Iris pigment epithelial cell (primary cell): ENCODE measurements around the gene FANCG.
A peak's percentile ranks its signal among the peaks of the same experiment; 100 is the strongest.

Experiments used
- DNase-seq: peaks from one replicate; pipeline ENCODE4 v3.0.0-alpha.2; 2011; ENCODE audit warnings: low read depth

FANCG gene

DNA sequence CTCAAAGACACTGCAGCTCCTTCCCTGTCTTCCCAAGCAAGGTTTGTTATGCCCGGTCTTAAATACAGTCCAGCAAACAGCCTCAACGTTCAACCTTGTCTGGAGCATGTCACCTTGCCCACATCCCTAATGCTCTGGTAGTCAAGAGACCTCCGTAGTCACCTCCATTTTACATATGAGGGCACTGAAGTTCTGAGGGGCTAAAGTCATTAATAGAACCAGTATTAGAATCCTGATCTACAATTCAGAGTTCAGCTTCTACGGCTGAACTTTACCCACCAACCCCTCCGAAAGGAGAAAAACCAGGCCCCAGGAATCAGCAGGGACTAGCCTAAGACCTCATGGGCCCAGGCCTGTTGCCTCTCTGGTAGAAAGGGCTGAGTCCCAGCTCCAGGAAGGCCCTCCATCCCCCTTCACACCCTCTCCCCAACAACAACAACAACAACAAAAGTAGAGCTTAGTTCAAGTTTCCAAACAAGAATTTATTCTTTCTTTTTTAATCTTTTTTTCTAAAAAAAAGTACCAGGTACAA, 24.0 kb upstream of the FANCG start:
- no peak for DNase-seq

DNA sequence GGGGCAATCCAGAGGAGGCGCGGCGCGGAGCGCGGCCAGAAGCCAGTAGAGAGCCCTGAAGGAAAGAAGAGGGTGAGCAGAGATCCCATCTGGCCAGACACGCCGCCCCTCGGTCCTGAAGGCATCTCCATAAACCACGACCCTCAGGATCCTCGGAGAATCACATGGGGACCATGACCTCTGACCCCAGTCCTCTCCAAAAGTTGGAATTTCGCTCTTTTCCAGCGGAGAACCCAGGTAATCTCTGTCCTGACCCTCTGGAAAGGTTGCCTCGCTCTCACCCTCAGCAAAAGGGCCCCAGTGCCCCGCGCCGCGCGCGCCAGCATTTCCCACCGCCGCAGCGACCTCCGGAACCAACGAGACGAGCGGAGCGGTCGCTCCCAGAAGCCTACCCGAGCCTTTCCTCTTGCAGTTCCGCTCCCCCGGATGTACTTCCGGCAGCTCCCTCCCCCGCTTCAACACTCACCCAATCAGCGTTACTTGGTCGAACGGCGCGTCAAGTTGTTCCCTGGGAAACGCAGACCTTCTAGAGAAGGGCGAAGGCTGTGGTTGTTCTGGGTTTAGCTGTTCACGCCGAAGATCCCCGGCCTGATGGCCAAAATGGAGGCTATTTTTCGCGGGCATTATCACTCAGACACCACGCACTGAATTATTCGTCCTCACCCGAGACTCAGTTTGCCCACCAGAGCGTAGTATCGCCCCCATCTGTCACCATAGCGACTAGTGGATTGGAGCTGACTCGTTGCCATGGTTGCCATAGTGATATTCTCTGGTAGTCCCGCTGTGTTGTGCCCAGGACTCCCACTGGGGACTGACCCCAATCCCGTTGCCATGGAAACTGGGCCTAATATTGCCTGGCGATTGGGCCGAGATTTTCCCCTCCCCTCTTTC, 23.3 kb upstream of the FANCG start, which contains the start of gene STOML2:
Gene STOML2 (minus strand): TSS at position 363 of the 891 bp plus-strand sequence. CDS start 37 bp downstream, at position 326.
- DNase-seq: peak; percentile 98

DNA sequence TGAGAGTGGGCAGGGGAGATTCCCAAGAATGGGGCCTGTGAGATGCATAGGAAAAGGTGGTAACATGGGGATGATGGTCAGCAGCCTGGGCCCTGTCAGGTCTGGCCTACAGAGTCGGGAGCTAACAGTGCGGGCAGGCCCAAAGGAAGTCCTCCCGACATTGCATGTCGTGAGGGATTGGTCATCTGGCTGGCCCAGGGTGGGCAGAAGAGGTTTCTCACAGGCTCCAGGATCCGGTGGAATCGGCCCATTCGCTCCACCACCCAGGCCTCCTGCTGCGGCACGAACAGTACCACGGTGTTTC, 22.7 kb upstream of the FANCG start:
- DNase-seq: peak; percentile 20

DNA sequence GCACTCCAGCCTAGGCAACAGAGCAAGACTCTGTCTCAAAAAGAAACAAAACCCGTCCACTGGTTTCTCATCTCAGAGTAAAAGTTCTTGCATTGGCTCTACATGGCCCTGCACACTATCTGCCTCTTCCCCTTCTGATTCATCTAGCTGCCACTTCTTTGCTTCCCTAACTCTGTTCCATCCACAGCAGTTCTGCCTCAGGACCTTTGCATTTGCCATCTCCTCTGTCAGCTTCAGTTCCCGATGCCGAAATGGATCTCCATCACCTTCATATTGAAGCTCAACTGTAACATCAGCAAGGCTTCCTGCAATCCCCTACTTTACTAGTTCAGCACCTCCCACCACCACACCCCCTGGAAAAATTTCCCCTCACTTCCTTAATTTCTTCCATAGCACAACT, 17.8 kb upstream of the FANCG start:
- DNase-seq: no peak

DNA sequence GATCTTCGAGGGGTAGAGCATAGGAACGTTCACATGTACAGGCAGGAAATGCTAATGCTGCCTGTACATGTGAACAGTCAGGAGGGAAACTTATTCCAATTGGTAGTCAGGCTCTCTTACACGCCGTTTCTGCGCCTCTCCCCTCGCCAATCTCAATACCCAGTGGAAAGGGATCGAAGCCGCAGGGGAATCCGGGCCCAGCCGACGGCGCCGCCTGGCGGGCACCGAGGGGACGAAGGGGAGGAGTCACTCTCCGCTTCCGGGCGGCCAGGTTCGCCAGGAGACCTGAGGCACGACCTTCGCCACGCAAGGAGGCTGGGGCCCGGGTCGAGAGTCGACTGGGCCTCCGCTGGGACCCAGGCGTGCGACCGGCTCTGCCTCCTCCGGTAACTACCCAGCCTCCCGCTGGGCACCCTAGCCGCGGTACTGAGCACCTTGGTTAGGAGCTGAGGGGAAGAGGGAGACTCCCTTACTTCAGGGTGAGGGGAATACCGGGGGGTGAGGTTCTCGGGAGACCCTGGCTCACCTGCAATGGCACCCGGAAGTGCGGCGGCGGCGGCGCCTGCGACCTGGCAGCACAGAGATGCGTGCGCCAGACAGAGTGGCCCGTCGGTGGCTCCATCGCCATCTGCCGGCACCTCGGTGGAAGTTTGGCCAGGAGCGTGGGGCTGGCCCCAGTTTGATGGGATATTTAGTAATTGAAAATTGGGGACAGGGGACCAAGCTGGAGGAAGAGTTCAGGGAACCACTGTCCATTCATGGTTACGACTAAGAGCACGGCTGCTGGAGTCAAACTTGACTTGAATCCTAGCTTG, 16.5 kb upstream of the FANCG start, which contains the start of gene PIGO:
Gene PIGO (minus strand): TSS at position 557 of the 815 bp plus-strand sequence. CDS start 1,026 bp downstream, outside the sequence.
- DNase-seq: peak; percentile 79

DNA sequence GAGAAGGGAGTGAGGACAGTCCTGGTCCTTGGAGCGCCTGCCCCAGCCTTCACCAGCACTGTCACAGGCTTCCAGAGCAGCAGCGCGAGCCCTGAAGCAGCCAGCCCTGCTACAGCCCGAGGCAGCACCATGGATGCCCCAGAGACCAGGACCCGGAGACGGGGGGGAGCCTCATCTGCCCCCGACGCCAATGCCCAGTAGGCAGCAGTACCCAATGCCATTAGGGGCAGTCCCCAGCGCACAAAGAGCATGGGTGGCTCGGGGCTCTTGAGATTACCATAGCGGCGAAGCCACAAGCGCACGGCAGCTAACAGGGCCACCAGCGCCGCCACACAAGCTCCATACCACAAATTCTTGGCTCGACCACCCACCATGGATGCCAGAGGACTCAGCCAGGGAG, 11.8 kb upstream of the FANCG start:
- DNase-seq: no peak

DNA sequence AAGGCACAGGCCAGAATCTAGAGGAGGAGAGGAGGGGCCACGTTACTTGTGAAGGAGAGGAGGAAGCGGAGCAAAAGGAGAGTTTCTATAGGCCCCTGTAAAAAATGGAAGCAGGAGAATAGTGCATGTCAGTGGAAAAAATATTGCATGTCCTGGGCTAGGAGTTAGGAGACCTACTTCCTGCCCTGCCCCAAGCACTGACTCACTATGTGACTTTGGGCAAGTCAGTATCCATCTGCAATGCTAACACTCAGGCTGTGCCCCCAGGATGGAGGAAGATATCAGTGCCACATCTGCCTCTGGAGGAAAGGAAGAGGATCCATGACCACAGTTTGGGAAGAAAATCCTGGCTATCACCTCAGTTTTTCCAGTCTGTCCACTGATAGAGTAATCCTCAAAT, 9.7 kb upstream of the FANCG start:
- DNase-seq: no peak

DNA sequence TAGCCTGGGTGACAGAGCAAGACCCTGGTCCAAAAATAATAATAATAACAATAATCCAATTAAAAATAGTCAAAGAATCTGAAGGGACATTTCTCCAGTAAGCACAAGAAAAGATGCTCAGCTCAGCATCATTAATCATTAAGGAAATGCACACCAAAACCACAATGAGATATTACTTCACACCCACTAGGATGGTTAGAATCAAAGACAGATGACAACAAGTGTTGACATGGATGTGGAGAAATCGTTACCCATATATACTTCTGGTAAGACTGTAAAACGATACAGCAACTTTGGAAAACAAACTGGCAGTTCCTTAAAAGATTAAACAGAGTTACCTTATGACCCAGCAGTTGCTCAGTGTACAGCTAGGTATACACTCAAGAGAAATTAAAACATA, 5.3 kb upstream of the FANCG start:
- no peak for DNase-seq

DNA sequence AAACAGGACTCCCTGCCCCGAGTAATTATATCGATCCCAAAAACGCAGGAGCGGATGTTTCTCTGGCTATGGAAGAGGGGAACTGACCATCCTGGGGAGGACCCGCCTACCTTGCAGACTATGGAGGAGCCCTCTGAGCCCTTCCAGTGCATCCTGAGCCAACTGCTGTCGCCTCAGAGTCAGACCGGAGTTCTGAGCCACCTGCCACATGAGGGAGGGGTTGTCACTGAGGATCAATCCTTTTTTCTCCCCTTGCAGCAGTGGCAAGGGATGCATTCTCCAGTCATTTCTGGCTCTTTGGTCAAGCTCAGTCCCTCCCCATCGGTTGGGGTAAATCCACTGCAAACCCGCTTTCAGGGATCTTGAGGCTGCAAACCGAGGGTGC, 709 bp downstream of the FANCG start:
- DNase-seq: no peak

DNA sequence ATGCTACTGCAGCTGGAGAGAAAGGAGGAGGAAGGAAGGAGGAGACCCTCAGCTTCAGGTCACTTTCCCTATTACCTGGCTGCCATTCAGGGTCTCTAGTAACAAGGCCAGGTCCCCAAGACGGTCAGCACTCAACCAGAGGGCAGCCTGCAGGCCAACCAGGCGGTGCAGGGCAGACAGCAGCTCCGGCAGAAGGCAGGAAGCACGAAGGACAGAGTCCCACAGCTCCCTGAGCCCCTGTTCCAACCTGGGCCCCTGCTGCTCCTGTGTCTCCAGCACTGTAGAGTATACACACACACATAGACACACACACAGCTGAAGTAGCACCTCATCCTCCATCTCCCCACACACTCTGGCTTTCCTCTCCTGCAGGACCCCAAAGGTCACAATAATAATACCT, 1.7 kb downstream of the FANCG start:
- DNase-seq: no peak

DNA sequence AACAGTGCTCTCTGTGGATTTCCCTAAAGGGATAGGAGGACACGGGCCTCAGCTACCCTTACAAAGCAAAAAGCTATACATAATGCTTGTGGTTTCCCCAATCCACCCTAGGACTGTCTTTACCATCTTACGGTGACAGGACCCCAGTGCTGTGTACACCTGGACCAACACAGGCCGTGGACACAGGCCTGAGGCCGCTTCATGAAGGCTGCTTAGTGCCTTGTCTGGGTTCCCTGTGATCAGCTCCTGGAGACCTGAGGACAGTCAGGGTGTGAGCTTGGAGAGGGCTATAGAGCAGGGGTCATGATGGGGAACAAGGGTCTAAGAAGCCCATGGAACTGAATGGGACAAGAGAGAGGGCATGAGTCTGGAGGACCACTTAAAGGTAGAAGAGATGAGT, 2.9 kb downstream of the FANCG start:
- DNase-seq: no peak

DNA sequence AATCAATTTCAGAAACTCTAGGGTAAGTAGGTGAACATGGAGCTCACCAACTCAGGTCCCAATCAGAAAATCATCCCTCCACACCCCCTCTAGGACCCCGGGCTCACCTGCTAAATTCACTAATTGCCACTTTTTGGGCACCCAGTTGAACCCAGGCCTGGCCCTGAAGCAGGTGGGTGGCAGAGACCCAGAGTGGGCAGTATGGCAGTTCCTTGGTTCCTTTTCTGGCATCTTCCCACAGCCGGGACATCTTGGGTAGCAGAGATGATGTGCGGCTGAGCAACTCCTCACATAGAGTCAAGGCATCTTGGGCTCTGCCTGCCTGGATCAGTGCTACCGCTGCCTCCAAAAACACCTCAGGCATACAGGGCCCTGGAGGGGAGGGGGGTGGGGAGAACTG, 4.4 kb downstream of the FANCG start:
- no peak for DNase-seq

DNA sequence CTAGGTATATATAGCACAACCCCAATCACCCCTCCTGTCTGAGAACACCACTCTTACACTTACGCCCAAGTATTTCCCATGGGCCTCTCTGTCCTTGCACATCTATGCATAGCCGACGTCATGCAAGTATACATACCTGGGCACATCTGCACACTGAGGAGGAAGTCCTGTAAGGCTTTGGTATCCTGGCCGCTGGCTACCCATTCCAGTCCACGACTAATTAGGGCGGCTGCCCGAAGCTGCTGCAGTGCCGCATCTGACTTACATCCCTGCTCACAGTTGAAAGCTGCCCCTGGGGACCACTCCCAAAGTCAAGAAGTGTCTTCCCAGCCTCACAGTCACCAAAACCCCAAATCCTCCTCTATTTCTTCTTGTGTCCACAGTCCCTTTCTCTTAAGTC, 5.0 kb downstream of the FANCG start:
- no peak for DNase-seq

DNA sequence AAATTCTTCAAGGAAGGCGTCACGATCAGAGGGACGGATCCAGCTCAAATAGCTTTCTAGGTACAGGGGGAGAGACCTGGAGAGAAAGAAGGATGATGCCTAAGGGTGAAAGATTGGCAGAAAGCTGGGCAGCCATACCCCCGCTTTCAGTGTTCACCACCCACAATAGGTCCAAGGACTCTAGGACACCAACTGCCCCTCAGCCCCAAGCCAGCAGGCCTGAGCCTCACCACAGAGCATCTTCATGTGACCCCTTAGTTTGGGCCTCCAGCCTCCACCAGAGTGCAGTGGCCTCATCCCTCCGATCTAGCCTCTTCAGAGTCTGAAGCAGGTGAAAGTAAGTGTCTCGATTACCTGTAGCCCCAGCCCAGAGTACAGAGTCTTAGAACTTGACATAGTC, 5.6 kb downstream of the FANCG start:
- DNase-seq: no peak

DNA sequence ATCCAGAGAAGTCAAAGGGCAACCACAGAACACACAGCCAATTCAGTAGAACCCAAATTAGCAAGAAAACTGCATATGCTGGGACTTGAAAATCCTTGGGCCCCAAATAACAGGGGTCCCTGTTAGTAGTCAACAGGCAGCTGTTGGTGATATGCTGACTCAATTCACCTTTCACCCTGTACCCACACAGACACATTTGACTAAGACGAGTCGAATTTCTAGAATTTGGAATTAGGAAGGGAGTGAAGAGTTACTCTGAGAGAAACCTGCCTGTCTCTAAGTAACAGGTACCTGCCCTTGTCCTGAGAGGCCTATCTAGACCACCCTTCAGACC, 6.5 kb downstream of the FANCG start:
- no peak for DNase-seq

DNA sequence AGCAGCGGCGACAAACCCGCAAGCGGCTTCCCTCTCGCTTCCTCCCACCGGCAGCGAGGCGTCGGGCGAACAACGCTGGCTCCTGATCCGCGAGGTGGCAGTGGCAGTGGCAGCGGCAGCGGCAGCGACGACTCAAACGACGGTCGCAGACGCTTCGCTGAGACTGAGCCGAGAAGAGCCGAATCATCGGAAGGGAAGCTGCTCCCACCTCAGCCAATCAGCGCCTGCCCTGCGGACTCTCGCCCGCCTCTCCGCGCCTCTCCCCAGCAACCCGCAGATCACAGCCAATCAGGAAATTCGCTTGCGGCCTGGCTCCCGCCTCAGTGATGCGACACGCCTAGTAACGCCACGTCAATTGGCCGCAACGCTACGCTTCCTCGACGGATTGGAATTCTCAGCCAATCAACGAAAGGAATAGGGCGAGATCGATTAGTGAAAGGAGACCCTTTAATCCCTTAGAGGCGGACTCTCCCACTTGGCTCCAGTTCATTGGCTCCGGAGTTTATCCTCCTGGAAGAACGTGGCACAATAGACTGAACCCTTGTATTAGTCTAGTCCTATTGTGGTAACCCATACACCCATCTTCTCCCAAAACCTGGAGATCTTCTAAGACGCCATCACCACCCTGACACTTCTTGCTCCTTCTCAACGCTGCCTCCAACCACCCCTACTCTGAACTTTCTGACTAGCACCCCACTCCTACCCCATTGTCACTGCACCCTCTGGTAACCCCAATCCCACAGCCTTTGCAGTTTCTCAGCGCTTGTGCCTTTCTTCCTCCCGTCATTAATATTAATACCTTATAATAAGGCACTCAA, 7.1 kb downstream of the FANCG start, which contains the start of gene VCP:
Gene VCP (minus strand): TSS at position 165 of the 818 bp plus-strand sequence. CDS start 272 bp downstream, outside the sequence.
- peak; percentile 99 for DNase-seq

DNA sequence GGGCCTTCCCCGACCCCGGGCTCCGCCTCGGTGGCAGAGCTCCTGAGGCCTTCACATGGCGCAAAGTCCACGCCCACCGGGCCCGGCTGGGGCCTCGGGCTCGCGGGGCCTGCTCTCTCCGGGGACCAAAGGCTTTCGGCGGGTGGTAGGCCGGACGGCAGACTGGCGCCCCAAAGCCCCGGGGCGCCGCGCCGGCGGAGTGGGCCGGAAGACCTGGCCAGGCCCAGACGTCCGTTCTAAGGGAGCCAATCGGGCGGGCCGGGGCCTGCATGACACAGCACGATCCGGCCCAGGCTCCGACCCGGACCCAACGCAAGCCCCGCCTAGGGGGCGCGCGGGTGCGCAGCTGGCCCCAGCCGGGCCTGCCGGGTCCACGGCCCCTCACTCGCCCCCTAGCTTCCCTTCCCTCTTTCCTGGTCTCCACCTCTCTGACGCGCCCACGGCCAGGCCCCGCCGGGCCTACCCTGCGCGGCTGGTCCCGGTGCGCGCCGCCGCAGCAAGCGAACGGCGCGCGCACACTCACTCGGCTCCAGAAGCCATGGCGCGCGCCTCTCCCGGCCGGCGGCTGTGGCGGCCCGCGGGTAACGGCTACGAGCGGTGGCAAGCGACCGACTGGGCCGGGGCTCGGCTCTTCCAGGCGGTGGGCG, 7.8 kb downstream of the FANCG start:
- DNase-seq: peak; percentile 89

DNA sequence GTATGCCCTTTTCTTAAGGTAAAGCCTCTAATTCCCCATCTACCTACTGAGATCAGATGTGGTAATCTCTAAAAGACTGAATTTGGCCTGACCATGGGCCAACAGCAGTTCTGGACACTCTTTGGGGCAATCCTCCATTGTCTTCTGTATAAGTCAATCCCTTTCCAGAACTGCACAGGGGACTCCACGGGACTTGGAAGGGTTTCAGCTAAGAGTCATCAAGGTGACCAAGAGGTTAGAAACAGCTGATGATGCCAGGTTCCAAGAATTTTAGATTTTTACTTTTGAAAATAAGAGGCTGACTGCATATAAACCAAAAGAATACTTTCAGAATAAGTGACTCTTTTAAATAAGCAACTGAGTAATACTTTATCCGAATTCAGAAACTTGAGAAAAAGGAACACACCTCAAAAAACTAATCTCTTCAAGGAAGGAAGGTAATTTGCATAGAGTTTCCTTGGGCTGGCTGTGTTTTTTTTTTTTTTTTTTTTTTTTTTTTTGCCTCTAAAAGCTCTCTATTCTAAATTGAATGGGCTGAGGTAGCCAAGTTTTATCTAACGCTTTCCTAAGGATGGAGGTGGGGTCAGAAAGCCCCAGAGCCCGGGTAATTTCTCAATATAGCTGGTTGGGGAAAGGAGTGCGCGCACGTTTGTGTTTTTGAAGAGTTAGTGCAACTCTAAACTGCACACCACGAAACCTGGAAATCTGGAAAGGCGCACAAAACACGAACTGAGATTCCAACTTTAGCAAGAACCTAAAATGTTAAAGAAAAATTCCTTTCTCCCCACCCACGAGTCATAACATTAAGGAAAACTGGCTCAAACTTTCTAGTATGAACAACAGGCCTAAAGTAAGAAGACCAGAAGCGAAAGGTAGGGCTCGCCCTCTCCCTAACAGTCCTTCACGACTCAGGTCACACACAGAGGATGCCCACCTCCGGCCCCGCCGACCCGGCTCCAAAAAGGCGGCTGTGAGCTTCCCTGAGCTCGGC, 8.6 kb downstream of the FANCG start:
- DNase-seq: peak; percentile 59

DNA sequence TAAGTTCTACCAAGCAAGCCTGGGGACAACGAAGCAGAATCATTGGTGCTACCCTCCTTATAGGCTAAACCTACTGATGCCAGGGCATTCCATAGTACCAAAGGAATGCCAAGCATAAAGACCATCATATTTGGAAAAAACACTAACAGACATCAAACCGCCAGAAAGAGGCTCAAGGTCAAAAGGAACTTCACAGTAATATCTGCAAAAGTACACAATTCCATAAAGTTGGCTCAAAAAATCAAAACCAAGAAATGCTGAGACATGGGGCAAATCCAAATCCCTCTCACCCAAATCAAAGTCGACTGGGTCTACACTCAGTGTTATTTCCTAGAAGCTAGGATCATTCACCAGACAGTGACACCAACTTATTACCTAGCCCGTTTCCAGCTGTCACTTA, 10.7 kb downstream of the FANCG start:
- DNase-seq: no peak

DNA sequence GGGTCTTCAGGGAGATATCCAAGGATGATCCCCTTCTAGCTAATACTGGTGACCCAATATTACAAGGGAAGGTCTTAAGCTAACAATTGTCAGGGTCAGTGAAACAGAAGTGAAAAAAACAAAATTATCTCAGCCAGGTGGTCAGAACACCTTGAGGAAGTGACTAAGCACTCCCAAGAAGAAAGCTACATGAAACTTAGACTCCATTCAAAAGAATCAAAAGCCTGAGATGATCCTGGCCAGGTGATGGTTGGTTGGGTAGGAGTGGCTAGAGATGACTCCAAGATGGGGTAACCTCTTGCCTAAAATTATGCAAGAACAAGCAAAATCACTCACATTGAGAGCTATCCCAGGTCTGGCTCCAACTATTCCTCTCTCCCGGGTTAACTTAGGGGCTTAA, 12.7 kb downstream of the FANCG start:
- no peak for DNase-seq
